GM18498 (cell line): Measurements from ENCODE around the gene MAPRE3.
A peak's percentile ranks its signal among the peaks of the same experiment; 100 is the strongest.

ENCODE experiments used
- ATAC-seq: cut with Tn5 transposase; IDR thresholded peaks from one replicate; pipeline ENCODE4 v1.9.1; 2021; ENCODE audit warnings: mild to moderate bottlenecking, moderate library complexity; ENCODE audit not compliant: unreplicated experiment

The MAPRE3 gene

GRCh38 chr2:27038631-27039339, 68.3 kb downstream of the MAPRE3 start:
- no peak for ATAC-seq

GRCh38 chr2:27039426-27039825, 69.0 kb downstream of the MAPRE3 start:
- ATAC-seq = no peak

- no peak for ATAC-seq
Observed at GRCh38 chr2:27039871-27040270, 69.4 kb downstream of the MAPRE3 start.

- ATAC-seq = no peak
Observed at GRCh38 chr2:27040282-27040681, 69.8 kb downstream of the MAPRE3 start.

GRCh38 chr2:27041752-27042151, 71.3 kb downstream of the MAPRE3 start:
- peak; percentile 43 for ATAC-seq

- ATAC-seq = peak; percentile 72
Observed at GRCh38 chr2:27042159-27042661, 71.8 kb downstream of the MAPRE3 start.

GRCh38 chr2:27042985-27043634, 72.7 kb downstream of the MAPRE3 start:
- no peak for ATAC-seq

- peak; percentile 23 for ATAC-seq
Observed at GRCh38 chr2:27049422-27050280, 79.2 kb downstream of the MAPRE3 start.

GRCh38 chr2:27050281-27050995, 80.0 kb downstream of the MAPRE3 start:
- peak; percentile 55 for ATAC-seq

- peak; percentile 72 for ATAC-seq
Observed at GRCh38 chr2:27050996-27051901, 80.8 kb downstream of the MAPRE3 start, which contains the start of gene AGBL5. Gene AGBL5, plus strand, starts transcription at chr2:27051668. Its CDS starts 1,291 bp downstream, at chr2:27052959.

GRCh38 chr2:27051902-27052645, 81.6 kb downstream of the MAPRE3 start:
- no peak for ATAC-seq

- ATAC-seq = no peak
Observed at GRCh38 chr2:27053321-27053720, 82.9 kb downstream of the MAPRE3 start.

GRCh38 chr2:27053776-27054175, 83.3 kb downstream of the MAPRE3 start:
- no peak for ATAC-seq

- ATAC-seq = no peak
Observed at GRCh38 chr2:27054721-27055120, 84.3 kb downstream of the MAPRE3 start.

- ATAC-seq = no peak
Observed at GRCh38 chr2:27057184-27057583, 86.7 kb downstream of the MAPRE3 start.

- ATAC-seq = no peak
Observed at GRCh38 chr2:27058210-27058609, 87.8 kb downstream of the MAPRE3 start.

GRCh38 chr2:27059141-27059820, 88.8 kb downstream of the MAPRE3 start:
- no peak for ATAC-seq

GRCh38 chr2:27060323-27060722, 89.9 kb downstream of the MAPRE3 start:
- no peak for ATAC-seq
